Body of pancreas (tissue), 4 donors: ENCODE measurements around the gene CHCHD6.

Experiments
- POLR2A ChIP-seq, 3 donors: fragments of 450-650 bp; IDR thresholded peaks; one replicate each; pipeline ENCODE4 v1.6.1; 2016; ENCODE audit warnings: antibody characterized with exemption in 3 of 3, mild to moderate bottlenecking in 2 of 3
- TF ChIP-seq, protein P1 (sequence below), 7 experiments: fragments of 450-650 bp in 4 of 7; fragments of 200-600 bp in 3 of 7; sonication (generic) in 3 of 7; IDR thresholded peaks; one replicate each; pipeline ENCODE4 v1.5.1; 2016 to 2019; ENCODE audit warnings: antibody characterized with exemption in 7 of 7

DNA sequence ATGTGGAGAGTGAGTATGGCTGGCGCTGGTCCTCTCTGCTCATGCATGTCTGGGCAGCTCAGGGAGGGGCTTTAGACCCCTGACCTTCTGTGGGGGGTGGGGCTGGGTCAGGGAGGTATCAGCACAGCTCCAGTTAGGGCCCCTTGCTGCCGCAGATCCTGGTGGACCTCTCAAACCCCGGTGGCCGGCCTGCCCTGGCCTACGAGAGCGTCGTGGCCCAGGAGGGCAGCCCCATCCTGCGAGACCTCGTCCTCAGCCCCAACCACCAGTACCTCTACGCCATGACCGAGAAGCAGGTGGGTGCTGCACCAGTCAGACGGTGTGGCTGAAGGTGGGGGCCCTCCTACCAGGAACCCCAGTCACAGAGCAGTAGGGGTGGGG is 299.1 kb downstream of the CHCHD6 start:
- TF ChIP-seq, protein P1, sequence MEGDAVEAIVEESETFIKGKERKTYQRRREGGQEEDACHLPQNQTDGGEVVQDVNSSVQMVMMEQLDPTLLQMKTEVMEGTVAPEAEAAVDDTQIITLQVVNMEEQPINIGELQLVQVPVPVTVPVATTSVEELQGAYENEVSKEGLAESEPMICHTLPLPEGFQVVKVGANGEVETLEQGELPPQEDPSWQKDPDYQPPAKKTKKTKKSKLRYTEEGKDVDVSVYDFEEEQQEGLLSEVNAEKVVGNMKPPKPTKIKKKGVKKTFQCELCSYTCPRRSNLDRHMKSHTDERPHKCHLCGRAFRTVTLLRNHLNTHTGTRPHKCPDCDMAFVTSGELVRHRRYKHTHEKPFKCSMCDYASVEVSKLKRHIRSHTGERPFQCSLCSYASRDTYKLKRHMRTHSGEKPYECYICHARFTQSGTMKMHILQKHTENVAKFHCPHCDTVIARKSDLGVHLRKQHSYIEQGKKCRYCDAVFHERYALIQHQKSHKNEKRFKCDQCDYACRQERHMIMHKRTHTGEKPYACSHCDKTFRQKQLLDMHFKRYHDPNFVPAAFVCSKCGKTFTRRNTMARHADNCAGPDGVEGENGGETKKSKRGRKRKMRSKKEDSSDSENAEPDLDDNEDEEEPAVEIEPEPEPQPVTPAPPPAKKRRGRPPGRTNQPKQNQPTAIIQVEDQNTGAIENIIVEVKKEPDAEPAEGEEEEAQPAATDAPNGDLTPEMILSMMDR (IDR thresholded peaks at IDR 0.05) = no peak
- TF ChIP-seq POLR2A (IDR thresholded peaks at IDR 0.05) = no peak
